HG03571 (cell line): ENCODE measurements around the gene SDCCAG8.
A peak's percentile ranks its signal among the peaks of the same experiment; 100 is the strongest.

ENCODE experiments used
- ATAC-seq: cut with Tn5 transposase; IDR thresholded peaks from one replicate; pipeline ENCODE4 v1.9.1; 2021; ENCODE audit not compliant: unreplicated experiment

The SDCCAG8 gene

DNA sequence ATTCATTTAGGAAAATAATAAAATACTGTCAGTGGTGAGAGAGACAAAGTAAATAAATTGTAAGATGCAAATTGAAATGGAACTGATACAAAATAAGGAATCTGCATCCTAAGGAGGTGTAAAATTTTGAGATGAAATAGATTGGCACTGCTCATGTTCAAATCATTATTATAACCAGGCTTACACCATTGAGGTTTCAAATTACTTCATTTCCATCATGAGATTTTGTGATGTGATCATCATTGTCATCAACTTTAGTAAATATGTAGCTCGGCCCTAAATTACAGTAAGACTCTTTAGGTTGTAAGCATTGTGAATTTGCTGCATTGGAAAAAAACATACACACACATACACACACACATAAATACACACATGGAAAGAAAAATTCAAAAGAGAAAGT, 123.4 kb downstream of the SDCCAG8 start:
- ATAC-seq = no peak

DNA sequence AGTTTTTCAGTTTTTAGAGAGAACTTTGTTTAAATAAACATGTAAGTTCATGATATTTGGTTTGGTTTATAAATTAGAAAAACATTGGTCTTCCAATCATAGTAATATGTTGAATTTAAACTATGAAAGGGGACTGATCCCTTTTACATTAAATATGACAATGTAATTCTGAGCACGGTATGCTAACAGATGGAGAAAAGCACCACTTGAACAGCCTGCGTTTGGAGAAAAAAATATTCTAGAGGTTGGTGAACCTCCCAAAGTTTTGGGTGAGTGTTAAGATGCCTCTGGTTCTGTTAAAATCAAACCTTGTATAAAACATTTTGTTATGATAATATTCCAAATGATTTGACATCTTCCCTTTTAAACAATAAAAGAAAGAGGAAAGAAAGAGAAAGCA, 123.9 kb downstream of the SDCCAG8 start:
- ATAC-seq = no peak

DNA sequence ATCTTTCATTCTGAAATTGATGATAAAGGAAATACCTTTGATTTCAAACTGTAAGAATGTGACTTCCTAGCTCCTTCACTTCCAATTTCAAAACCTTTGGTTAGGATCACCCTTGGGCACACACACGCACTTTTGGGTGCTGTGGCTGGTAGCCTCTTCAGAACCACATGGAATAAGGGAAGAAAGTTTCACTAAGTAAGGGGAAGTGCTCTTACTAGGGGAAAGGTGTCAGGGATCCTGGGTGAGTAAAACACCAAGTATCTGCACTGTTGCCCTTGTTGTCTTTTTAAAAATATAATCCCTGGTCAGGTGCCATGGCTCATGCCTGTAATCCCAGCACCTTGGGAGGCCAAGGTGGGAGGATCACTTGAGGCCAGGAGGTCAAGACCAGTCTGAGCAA, 132.4 kb downstream of the SDCCAG8 start:
- ATAC-seq = no peak

- ATAC-seq = no peak
Observed at GRCh38 chr1:243390162-243390791, 134.4 kb downstream of the SDCCAG8 start.

DNA sequence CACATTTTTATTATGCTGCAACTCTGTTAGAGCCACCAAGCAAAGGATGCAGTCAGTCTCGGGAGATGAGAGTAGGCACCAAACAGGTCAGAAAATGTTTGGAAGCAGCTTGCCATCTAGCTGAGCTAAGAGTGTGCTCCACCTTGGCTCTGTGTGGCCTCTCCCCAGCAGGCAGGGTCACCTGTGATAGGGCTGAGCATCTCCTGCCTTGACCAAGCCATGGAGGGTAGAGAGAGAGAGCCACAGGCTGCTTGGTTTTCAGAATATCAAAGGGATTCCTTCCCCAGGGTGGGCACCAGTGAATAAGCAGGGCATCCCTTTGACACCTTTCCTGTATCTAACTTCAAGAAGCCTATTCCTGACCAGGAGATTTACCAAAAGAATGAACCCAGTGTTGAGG, 135.5 kb downstream of the SDCCAG8 start:
- no peak for ATAC-seq

DNA sequence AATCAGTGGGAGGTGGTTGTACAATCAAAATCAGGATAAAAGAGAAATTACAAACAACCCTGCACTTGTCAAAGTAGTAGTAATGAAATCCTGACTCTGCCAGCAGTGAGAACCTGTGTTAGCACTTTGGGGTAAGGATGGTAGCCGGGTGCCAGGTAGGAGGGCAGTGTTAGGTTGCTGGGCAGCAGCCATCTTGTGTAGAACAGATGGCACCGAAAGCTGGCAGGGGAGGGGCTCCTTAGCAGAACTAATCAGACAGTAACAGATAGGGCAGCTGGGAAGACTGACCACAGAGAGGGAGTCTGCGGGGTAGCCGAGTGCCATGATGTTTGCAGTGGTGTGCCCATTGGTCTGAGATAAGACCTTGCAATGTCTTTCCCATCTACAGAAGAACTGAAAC, 137.3 kb downstream of the SDCCAG8 start:
- ATAC-seq = no peak

DNA sequence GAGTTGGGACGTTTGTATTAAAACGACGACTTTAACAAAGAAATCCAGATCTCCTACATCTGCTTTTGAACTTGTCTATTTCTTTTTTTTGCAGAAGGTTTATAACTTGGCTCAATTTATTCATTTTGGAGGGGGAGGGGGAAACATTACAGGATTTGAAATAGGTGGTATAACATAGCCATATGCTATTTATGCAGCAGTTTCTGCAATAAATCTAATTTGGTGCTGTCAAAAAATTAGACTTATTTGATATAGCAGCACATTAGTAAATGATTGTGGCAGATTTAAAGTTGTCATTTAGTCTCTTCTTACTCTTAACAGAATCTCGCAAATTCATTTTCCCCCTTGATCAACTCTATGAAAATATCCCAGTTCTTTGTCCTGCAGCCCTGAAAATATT, 138.2 kb downstream of the SDCCAG8 start:
- no peak for ATAC-seq

GRCh38 chr1:243394601-243395464, 139.0 kb downstream of the SDCCAG8 start:
- no peak for ATAC-seq

DNA sequence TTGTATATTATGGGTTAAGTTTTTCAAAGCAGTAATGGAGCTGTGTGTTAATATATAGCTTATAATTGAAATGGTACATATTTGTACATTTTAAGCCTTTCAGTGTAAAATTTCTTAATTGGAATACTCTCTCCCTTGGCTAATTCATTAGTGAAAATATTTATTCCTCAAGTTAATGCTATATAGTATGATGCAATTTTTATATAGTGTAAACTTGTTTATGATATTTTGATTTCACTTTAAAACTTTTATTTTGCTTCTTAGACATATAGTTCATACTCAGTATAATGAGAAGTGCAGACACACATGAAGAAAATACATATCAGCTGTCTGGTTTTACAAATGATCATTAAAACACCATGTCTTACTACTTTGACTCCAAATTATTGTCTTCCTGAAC, 140.6 kb downstream of the SDCCAG8 start:
- ATAC-seq = no peak

- no peak for ATAC-seq
Observed at GRCh38 chr1:243396876-243397275, 141.0 kb downstream of the SDCCAG8 start.

DNA sequence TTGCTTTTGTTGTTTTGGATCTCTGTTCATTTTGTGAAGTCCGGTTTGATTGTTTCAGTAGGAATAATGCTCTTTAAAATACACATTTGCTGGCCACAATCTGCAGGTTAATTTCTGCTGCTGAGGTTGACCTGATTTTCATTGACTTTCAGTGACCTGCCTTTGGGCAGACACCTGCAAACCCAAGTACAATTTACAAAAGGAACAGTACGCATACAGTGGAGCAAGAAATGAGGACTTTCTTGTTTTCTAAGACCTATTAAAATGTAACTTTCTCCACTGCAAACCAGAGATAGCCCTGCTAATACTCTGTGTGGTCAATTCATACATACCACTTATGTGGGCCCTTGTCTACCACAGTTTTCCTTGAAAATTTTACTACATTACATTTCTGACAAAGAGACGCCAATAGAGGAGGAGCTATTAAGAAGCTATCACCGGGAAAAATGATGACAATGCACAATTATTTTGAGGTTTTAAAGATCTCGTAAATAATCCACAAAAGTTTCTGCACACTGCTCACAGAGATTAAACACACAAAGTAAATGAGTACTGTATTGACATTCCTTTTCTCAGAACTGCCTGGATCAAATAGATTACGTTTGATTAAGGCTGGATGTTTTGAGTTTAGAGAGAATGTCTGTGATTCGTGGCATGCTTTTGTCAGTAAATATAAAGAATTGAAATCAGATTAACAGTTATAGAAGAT, 141.9 kb downstream of the SDCCAG8 start:
- no peak for ATAC-seq

GRCh38 chr1:243399561-243400155, 143.8 kb downstream of the SDCCAG8 start:
- no peak for ATAC-seq

GRCh38 chr1:243402868-243403267, 147.0 kb downstream of the SDCCAG8 start:
- ATAC-seq = no peak

- ATAC-seq = no peak
Observed at GRCh38 chr1:243406424-243406823, 150.6 kb downstream of the SDCCAG8 start.

DNA sequence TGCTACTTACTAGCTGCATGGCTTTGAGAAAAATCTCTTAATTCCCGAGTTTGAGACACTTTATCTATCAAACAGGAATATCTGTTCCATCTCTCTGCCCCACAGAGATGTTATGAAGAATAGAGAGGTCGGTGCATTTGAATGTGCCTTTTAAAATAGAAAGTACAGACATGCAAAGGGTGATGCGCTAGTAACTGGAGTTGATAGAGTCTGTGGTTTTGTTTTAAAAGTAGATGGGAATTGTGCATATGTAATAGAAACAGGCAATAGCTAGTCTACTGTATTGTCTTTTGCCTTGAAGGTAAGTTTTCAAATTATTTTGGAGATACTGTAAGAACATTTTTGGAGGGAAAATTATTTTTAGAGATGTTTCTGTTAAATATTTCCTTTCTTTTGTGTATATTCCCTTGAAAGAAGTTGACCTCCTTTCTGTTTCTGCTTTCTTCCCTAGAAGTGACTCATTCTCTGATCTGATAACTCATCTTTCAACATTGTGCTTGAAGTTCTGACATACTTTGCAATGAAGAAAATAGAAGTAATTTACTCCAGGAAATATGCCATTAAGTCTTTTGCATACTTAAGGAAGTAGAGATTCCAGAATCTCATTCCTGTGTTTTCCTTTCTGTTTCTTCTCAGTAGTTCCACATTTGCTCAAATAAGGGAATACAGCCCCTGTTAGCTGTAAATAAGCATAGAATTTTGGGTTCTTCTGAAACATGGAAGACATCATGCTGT, 151.6 kb downstream of the SDCCAG8 start:
- no peak for ATAC-seq

DNA sequence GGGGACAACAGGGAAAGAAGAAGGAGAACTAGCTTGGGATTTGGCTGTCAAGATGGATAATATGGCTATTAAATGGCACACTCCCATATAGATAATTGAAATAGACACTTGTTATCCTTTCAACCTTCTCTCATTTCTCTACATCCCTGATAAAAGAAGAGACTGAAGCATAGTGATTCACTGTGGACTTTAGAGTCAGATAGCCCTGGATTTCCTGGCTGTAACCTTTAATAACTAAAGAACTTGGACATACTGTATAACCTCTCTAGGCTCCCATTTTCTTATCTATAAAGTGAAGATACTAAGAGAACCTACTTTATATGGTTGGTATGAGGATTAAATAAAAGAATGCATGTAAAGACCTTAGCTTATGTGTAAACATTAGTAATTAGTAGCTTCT, 152.6 kb downstream of the SDCCAG8 start:
- ATAC-seq = no peak

DNA sequence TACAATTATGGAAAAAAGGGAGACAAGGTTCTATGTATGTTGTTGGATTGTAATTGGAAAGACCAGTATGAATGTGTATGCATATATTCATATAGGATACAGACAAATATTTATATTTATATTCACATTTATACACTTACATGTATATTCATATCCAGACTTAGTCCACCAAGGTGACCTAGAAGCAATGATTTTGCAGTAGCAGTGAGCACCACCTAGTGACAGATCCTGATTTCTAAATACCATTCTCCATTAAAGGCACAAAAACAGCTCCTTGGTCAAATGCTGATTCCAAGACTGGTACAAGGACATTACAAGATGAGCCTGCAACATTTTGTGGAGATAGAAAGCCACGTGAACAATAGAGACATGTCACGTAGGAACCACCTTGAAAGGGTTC, 153.4 kb downstream of the SDCCAG8 start:
- no peak for ATAC-seq

- ATAC-seq = no peak
Observed at GRCh38 chr1:243411472-243411871, 155.6 kb downstream of the SDCCAG8 start.

DNA sequence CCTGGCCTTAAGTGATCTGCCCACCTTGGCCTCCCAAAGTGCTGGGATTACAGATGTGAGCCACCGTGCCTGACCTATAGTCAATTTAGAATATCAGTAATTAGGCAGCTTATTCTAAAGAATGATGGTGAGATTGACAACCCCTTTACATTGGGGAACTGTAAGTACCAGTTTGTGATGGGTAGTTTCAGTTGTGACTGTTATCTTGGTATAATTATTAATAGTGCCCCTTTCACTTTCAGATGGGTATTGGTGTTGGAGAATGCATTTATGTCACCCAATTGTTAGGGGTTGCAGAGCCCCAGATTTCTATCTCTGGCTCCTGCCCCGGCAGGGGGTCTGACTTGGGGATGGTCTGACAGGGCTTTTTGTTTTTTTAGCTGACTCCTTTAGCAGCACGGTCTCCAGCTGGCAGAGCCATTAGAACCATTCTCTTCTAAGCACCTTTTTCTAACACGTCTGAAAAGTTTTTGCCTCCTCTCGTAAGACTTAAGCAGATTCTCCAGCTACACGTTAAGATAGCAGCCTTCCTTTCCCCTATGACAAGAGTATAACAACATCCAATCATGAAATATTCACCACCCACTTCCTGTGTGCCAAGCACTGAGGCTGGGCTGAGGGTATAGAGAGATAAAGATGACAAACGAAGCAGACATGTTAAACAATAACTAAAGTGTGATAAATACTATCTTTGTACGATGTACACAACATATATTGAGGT, 157.8 kb downstream of the SDCCAG8 start:
- ATAC-seq = peak; percentile 70

DNA sequence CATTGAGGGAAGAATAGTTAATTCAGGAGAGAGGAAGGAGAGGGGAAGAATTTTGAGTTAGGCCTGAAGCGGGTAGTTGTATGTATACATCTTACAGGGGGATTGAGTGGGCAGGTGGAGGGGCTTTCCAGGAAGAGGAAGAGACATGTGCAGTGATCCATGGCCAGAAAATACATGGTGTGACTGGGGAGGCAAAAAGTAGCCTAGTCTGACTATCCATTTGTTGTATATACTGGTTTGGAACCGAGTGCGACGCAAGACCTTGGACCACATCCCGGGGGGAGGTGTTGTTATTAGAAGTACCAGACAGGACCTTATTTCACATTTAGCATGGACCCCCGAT, 158.3 kb downstream of the SDCCAG8 start:
- ATAC-seq = no peak
